CD14-positive monocyte (primary cell): ENCODE data around the gene GUCA1A. TPM values are rescaled to one million over a fixed set of nuclear protein-coding genes. Genes with fewer than 3 reads are reported as not detected.
A peak's percentile ranks its signal among the peaks of the same experiment; 100 is the strongest.

Experiments used
- DNase-seq, 3 donors: peaks; one replicate each; pipeline ENCODE4 v3.0.0-alpha.2; 2011 to 2022
- H2AFZ ChIP-seq: 2 replicates; pipeline ENCODE4 v1.6.0; 2012; ENCODE audit warnings: mild to moderate bottlenecking, low read depth, low read length, inconsistent platforms; ENCODE audit not compliant: insufficient read depth, poor library complexity, severe bottlenecking
- H3K27ac ChIP-seq, 2 donors: 1 replicate in 1 of 2; 2 replicates in 1 of 2; pipeline ENCODE4 v1.5.1; 2012 to 2013; ENCODE audit warnings: low read length in 2 of 2, control low read depth in 1 of 2, inconsistent platforms in 1 of 2, low read depth in 1 of 2, mild to moderate bottlenecking in 1 of 2
- H3K27me3 ChIP-seq, 2 donors: one replicate each; pipeline versions ENCODE4 v1.6.0 to v1.6.1; 2011 to 2013; ENCODE audit warnings: low read length in 2 of 2; ENCODE audit not compliant: control insufficient read depth in 2 of 2, insufficient read depth in 2 of 2
- H3K36me3 ChIP-seq, 2 donors: replicated peaks in 1 of 2; 1 replicate in 1 of 2; 2 replicates in 1 of 2; pipeline versions ENCODE4 v1.5.1 to v1.6.1; 2012 to 2013; ENCODE audit warnings: low read length in 2 of 2, control low read depth in 1 of 2, inconsistent platforms in 1 of 2, mild to moderate bottlenecking in 1 of 2; ENCODE audit not compliant: insufficient read depth in 2 of 2, control insufficient read depth in 1 of 2
- H3K4me1 ChIP-seq, 2 donors: 1 replicate in 1 of 2; 2 replicates in 1 of 2; pipeline versions ENCODE4 v1.5.1 to v1.6.1; 2012 to 2013; ENCODE audit warnings: low read length in 2 of 2, control low read depth in 1 of 2, inconsistent platforms in 1 of 2, mild to moderate bottlenecking in 1 of 2, moderate library complexity in 1 of 2; ENCODE audit not compliant: insufficient read depth in 2 of 2, control insufficient read depth in 1 of 2
- H3K4me2 ChIP-seq: replicated peaks from 2 replicates; pipeline ENCODE3; 2012; ENCODE audit warnings: low read length, moderate library complexity, mild to moderate bottlenecking; ENCODE audit not compliant: poor library complexity, severe bottlenecking; ENCODE audit errors: extremely low read depth
- H3K4me3 ChIP-seq, 3 experiments: fragments of 200-600 bp in 1 of 3; sonication (generic) in 1 of 3; replicated peaks in 1 of 3; 1 replicate in 2 of 3; 2 replicates in 1 of 3; pipeline ENCODE4 v1.5.1; 2011 to 2013; ENCODE audit warnings: low read length in 3 of 3, mild to moderate bottlenecking in 3 of 3, control low read depth in 2 of 3, low read depth in 2 of 3, inconsistent platforms in 1 of 3, moderate library complexity in 1 of 3
- H3K79me2 ChIP-seq: 2 replicates; pipeline ENCODE4 v1.6.0; 2012; ENCODE audit warnings: mild to moderate bottlenecking, control low read depth, inconsistent platforms, low read length, moderate library complexity; ENCODE audit not compliant: insufficient read depth
- H3K9ac ChIP-seq: 2 replicates; pipeline ENCODE4 v1.6.0; 2017; ENCODE audit warnings: low read length, mild to moderate bottlenecking; ENCODE audit not compliant: insufficient read depth, poor library complexity, severe bottlenecking
- H3K9me3 ChIP-seq, 2 donors: replicated peaks in 1 of 2; 1 replicate in 1 of 2; 2 replicates in 1 of 2; pipeline versions ENCODE4 v1.5.1 to v1.6.1; 2012 to 2013; ENCODE audit warnings: low read length in 2 of 2, control low read depth in 1 of 2; ENCODE audit not compliant: control insufficient read depth in 1 of 2, insufficient read depth in 1 of 2
- H4K20me1 ChIP-seq: 2 replicates; pipeline ENCODE4 v1.6.0; 2012; ENCODE audit warnings: mild to moderate bottlenecking, low read length, control low read depth, moderate library complexity; ENCODE audit not compliant: insufficient read depth
- H3K27ac Mint-ChIP-seq, 7 donors: one replicate each; pipeline ENCODE4 v1.8.0; 2020; ENCODE audit warnings: mild to moderate bottlenecking in 7 of 7, mixed read lengths in 7 of 7, moderate library complexity in 6 of 7, inconsistent platforms in 2 of 7
- H3K27me3 Mint-ChIP-seq, 3 donors: one replicate each; pipeline ENCODE4 v1.8.0; 2021 to 2022; ENCODE audit warnings: low read depth in 3 of 3, mild to moderate bottlenecking in 3 of 3, mixed read lengths in 3 of 3, moderate library complexity in 3 of 3, inconsistent platforms in 1 of 3
- H3K36me3 Mint-ChIP-seq, 2 donors: one replicate each; pipeline ENCODE4 v1.8.0; 2020; ENCODE audit warnings: mixed read lengths in 2 of 2, inconsistent platforms in 1 of 2, mild to moderate bottlenecking in 1 of 2
- H3K4me1 Mint-ChIP-seq: one replicate; pipeline ENCODE4 v1.8.0; 2020; ENCODE audit warnings: mild to moderate bottlenecking, mixed read lengths
- H3K4me3 Mint-ChIP-seq, 2 donors: one replicate each; pipeline ENCODE4 v1.8.0; 2020; ENCODE audit warnings: mild to moderate bottlenecking in 2 of 2, mixed read lengths in 2 of 2, moderate library complexity in 1 of 2
- H3K9me3 Mint-ChIP-seq, 7 donors: one replicate each; pipeline ENCODE4 v1.8.0; 2020 to 2022; ENCODE audit warnings: mixed read lengths in 7 of 7, mild to moderate bottlenecking in 6 of 7, moderate library complexity in 6 of 7, inconsistent platforms in 2 of 7
- CTCF ChIP-seq: fragments of 200-600 bp; IDR thresholded peaks from one replicate; pipeline ENCODE4 v1.8.0; 2022; ENCODE audit warnings: antibody characterized with exemption, mild to moderate bottlenecking
- WGBS: methylation state at CpG from one replicate; pipeline ENCODE4 v1.1.5; 2013; ENCODE audit warnings: missing lambda C conversion rate; ENCODE audit not compliant: insufficient coverage; 5-methylcytosine and 5-hydroxymethylcytosine counted together
- intact Hi-C, 2 donors: fragments of 100-400 bp; cut with micrococcal nuclease; formaldehyde crosslinking; loops; one replicate each; pipeline versions ENCODE4 v1.15.0 to v1.15.1; 2023
- polyA plus RNA-seq, 3 donors: library from polyadenylated mRNA; depleted of rRNA in 1 of 3; unstranded in 2 of 3; stranded (reverse) in 1 of 3; fragments of 300-500 nt in 2 of 3; fragments of >200 nt in 1 of 3; fragmentation: Illumina TruSeq in 2 of 3; gene quantifications; 1 replicate in 2 of 3; 2 replicates in 1 of 3; pipeline ENCODE4 v1.2.3, GENCODE V29; 2012 to 2021

GUCA1A gene
- polyA plus RNA-seq, 3 donors, result not detected

- H3K27ac ChIP-seq, result no peak overlapping the region
- no peak overlapping the region for H3K9ac ChIP-seq
- H3K27me3 Mint-ChIP-seq, result peaks cover 0 to 1% (median 0%) of the 10 kb centered on the region in 3 donors
- H3K36me3 ChIP-seq, result no peaks in the 10 kb centered on the region
- intact Hi-C loops, result no loop called here
- no peak overlapping the region for H3K4me2 ChIP-seq
- peaks cover 0 to 2% of the 10 kb centered on the region in 2 donors for H3K9me3 ChIP-seq
- no peak overlapping the region for H3K4me3 Mint-ChIP-seq
- H3K79me2 ChIP-seq, result no peaks in the 10 kb centered on the region
- no CpG with 5 or more reads among the region's 4 CpGs for WGBS
- H3K4me3 ChIP-seq, result no peak overlapping the region
- no peak overlapping the region for H2AFZ ChIP-seq
- peaks cover under 1 to 7% (median 6%) of the 10 kb centered on the region in 7 donors for H3K9me3 Mint-ChIP-seq
- no peaks in the 10 kb centered on the region for H4K20me1 ChIP-seq
- no peak for TF ChIP-seq CTCF
- no peaks in the 10 kb centered on the region for H3K27me3 ChIP-seq
- peak overlapping the region in 1 of 7 donors; percentile 31 for H3K27ac Mint-ChIP-seq
- no peaks in the 10 kb centered on the region for H3K4me1 Mint-ChIP-seq
- DNase-seq, result no peak
- no peaks in the 10 kb centered on the region for H3K4me1 ChIP-seq
- peaks cover 2 to 8% of the 10 kb centered on the region in 2 donors for H3K36me3 Mint-ChIP-seq
Measured at GRCh38 chr6:42195415-42195814, 22.3 kb downstream of the GUCA1A start.

- 79% methylated on average over 13 of the region's 13 CpGs for WGBS
- no peak overlapping the region for H3K27ac ChIP-seq
- H3K4me2 ChIP-seq, result no peak overlapping the region
- no peak for TF ChIP-seq CTCF
- peaks cover 4 to 12% of the 10 kb centered on the region in 2 donors for H3K36me3 Mint-ChIP-seq
- no peaks in the 10 kb centered on the region for H3K4me1 Mint-ChIP-seq
- no peak overlapping the region for H3K27ac Mint-ChIP-seq
- no peak overlapping the region for H3K9ac ChIP-seq
- peaks cover 0 to 2% of the 10 kb centered on the region in 2 donors for H3K9me3 ChIP-seq
- peaks cover 0 to 1% (median 0%) of the 10 kb centered on the region in 3 donors for H3K27me3 Mint-ChIP-seq
- no peaks in the 10 kb centered on the region for H4K20me1 ChIP-seq
- DNase-seq, result peak in 1 of 3 donors; percentile 37
- peaks cover 0 to 2% of the 10 kb centered on the region in 2 donors for H3K36me3 ChIP-seq
- no peaks in the 10 kb centered on the region for H3K4me1 ChIP-seq
- peaks cover 2 to 7% (median 6%) of the 10 kb centered on the region in 7 donors for H3K9me3 Mint-ChIP-seq
- no peaks in the 10 kb centered on the region for H3K27me3 ChIP-seq
- no peak overlapping the region for H3K4me3 ChIP-seq
- H2AFZ ChIP-seq, result no peak overlapping the region
- intact Hi-C loops, result no loop called here
- no peak overlapping the region for H3K4me3 Mint-ChIP-seq
- no peaks in the 10 kb centered on the region for H3K79me2 ChIP-seq
Measured at GRCh38 chr6:42197555-42198362, 24.6 kb downstream of the GUCA1A start.
